Activated CD4-positive, alpha-beta T cell treated with anti-CD3 and anti-CD28 coated beads for 48 hours (primary cell): Measurements from ENCODE around the gene KCNK5.
A peak's percentile ranks its signal among the peaks of the same experiment; 100 is the strongest.

Experiments
- DNase-seq: peaks from one replicate; pipeline ENCODE4 v3.0.0-alpha.2; 2020

Gene KCNK5

DNA sequence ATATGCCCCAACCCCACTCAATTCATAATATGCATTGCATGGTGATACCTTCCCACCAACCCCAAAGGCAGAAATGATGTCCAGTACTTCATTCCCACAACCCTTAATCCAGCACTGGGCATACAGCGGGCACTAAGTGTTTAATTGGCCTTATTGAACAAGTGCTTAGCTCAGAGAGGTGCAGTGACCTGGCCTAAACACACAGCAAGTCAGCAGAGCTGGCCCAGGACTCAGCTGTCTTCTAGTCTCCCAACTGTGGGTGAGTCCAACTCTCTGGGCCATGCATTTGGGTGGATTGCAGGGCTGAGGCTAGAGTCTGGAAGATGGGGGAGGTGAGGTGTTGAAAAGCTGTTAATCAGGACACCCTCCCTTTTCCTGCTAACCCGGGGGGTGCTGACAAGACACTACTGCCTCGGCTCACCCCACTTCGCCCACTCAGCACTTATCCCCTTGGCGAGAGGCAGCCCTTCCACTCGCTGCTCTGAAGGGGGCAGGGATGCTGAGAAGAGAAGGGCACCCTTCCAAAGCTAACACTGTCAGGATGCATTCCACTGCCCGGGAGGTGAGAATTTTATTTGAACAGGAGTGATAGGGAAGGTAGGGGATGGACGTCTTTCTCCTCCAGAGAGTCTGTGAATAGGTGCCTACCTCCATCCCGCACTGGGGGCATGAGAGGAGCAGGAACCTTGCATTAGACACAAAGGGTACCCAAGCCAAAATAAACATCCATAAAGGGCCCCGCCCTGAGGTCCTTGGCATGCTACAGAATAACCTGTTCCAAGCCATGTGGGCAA is 14.2 kb downstream of the KCNK5 start:
- no peak for DNase-seq

DNA sequence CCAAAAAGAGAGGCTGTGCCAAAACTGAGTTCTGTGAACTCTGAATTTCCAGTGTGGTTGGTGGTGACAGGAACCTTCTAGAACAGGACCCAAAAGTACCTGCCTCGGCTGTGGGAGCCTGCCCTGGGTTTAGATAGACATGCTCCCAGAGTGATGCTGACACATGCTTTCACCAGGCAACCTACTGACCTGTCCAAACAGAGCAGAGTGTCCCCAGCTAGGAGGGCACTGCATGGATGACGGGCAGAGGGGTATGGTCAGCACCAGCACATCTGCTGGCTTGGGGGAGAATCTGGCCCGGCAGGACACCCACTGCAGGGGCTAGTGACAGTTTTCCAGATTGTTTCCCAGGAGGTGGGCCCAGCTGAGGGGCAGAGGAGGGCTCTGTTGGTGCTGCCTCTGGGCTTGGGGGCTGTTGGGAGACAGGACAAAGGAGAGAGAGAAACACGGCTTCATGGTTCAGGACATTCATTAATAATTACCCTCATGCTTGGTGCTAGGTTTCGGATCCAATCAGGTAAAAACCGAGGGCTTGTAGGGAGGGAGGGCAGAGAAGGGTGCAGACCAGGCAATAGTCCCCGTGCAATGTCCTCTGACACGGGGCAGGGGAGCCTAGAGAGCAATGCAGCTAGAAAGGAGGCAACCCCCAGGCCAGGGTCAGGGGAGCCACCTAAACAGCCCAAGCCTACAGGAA is 15.0 kb downstream of the KCNK5 start:
- DNase-seq, result no peak

DNA sequence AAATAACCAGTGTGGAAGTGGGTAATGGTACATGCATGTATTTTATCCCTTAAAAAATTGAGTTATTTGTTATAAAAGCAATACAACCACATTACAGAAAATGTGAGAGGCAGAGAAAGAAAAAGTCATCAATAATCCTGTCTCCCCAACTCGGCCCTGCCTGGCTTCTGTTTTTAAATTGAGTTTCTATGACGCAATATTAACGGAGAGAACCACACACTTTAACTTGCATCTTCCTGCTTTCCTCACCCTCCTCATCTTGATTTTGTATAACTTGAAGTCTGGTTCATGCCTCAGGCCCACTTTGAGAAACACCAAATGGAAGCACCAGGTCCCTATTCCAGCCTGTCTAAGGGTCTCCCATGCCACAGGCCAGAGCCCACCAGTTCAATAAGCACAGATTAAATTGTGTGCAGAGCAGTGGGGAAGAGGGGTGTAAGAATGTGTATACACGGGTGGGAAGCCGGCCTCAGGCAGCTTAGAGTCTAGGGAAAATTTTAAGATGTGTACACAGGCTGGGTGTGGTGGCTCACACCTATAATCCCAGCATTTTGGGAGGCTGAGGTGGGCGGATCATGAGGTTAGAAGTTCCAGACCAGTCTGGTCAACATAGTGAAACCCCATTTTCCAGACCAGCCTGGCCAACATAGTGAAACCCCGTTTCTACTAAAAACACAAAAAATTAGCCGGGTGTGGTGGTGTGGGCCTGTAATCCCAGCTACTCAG is 15.9 kb downstream of the KCNK5 start:
- no peak for DNase-seq

DNA sequence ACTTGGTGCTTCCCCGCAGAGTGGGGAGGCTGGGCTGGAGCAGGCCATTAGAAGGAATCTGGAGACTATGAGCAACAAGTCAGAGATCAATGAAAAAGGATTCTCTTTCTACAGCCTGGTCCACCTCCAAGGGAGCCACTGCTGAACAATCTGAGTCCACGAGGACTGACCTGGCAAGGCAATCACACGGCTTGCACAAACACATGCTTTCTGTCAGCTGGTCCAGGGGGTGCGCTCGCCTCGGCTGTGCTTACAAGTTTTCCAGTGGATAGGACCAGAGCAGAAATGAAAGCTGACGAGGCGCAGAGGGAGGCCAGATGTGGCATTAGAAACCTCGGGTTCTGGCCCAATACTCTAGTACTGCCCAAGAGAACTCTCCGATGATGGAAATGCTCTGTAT is 18.1 kb downstream of the KCNK5 start:
- no peak for DNase-seq

DNA sequence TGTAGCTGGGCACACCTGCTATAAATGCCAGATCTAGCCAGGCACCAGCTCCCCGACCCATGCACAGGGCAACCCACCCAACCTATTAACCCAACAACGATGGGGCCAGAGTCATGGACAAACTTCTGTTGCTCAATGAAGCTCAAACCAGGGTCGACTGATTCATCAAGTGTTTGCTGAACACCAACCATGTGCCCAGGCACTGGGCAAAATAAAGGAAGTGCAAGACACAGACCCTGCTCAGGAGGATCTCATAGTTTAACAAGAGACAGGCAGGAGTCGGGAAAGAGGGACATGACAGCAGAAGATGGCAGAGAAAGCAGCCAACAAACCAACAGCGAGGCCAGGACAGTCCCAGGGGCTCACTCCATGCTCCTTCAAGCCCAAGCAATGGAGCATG is 18.8 kb downstream of the KCNK5 start:
- no peak for DNase-seq

DNA sequence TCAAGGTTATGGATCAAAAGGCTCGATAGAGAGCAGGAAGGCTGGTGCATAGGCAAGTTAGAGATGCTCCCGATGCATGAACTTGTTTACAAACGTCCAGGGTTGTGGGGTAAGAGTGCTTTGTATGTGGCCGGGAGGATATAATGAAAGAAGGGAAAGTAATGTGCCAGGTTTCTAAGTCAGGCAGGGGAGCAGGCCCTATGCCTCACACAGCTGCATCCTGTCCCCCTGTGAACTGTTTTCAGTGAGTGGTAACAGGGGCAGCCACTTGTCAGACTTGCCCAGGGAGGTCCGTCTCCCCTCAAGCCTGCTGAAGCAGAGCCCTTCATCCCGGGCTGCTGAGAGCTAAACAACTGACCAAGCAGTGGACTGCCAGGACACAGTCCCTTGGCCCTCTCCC is 19.4 kb downstream of the KCNK5 start:
- DNase-seq, result no peak

DNA sequence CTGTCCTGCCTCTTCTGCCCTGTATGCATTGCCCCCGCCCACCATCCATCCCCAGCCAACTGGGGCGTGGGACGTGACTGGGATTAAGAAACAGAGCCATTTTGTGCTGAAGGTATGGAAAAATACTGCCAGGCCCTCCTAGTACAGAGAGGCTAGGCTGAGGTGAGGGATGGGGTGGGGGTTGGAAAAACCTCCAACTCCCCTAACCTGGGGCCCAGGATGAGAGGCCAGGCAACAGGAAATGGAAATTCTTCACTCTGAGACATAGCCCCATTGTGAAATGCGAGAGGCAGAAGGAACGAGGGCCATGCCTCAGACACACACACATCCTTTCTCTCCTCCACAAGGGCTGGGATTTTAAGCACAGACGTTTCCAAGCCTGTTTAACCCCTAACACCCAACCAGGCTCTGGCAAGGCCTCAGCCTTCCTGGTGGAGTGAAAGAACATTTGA is 19.9 kb downstream of the KCNK5 start:
- peak; percentile 9 for DNase-seq

DNA sequence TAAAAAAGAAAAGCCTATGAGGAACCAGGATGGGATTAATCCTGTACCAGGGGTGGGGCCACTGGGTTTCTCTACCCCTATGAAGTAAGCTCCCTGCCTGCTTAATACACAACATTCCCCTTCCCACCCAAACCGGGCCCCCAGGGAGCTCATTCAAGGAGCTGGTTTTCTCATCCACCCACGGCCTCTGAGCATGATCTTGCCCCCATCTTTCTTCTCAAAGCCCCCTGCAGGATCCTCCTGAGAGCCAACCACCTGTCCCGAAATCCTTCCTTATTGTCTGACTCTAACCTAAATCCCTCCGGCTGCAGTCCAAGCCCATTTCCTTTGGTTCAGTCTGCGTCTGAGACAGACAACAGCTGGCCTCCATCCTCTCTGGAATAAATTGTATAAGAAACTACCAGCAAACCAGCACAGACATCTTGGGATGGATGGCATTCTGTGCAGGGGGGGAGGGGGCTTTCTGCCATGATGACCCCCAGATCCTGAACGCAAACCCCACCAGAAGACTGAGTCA is 21.0 kb downstream of the KCNK5 start:
- no peak for DNase-seq

DNA sequence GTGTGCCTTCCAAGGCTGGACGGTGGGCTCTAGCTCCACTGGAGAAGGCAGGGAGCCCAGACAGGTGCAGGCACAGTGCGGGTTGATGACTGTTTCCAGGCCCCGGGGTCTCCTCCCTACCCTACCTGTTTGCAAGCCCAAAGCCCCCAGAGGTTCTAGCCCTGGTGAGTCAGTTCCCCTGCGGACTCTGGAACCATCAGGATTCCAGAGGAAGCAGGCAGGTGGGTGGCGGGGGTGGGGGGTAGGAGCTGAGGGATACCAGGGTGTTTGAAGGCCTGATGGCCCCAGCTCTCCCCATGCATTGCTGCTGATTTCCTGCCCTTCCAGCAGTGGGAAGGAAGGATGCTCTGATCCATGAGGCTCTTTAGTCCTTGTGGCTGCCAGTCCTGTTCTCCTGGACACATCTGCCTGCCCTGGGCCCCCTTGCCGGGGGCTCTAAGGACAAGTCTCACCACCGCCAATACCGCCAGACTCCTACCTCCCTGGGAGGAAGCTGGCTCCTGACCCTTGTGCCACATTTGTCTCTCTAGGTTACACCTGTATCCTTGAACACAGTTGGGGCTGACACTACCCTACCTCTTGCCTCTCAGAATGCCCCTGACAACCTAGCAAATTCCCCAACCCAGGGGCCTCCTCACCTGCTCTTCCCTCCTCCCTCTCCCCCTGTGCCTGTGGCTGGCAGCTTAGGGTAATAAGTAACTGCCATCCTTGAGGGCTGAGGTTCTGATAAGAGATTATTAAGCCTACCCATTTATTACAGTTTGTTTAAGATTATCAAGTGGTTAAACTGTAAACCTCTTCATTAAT is 21.7 kb downstream of the KCNK5 start:
- no peak for DNase-seq

DNA sequence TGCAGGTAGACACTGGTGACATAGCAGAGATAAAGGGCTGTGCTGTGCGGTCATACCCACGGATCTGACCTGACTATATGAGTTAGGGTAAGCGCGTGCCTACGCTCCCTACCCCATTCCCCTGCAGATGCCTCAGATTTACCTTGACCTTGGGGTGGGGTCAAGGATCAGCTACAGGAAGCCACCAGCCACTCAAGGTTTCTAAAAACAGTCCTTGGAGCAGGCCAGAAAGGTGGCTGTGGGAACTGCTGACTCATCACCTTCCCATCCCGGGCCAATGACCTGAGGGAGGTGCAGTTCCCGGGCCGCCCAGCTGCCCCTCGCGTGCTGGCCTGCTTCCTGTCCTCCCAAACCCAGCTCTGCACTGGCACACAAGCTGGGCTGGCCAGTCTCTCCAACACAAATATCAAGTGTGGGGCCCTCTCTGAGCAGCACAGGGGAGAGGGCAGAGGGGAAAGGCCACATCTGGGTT is 23.0 kb downstream of the KCNK5 start:
- DNase-seq, result no peak

DNA sequence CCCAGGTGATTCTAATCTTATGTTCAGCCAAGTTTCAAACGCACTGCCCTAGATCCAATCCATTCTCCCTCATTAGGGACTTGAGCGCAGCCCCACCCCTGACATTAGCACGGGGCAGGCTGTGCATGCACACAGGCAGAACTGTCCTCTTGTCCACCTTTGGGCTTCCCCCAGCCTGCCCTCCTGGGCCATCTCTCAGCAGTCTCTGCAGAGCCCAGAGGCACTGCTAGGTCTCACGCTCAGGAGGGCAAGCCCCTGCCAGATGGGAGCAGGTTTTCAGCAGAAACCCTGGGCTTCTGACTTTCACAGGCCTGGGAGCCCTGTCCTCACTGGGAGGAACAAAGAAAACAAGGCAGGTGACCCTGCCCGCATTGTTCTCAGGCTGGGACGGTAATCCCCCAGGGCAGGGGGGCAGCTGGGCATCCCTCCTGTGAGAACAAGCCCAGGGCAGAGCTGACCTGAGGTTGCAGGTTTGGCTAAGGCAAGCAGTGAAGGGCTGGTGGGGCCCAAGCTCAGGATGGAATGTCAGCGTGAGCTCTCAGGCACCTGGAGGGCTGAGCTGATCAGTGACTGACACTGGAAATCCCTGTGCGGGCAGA is 24.5 kb downstream of the KCNK5 start:
- DNase-seq, result no peak

DNA sequence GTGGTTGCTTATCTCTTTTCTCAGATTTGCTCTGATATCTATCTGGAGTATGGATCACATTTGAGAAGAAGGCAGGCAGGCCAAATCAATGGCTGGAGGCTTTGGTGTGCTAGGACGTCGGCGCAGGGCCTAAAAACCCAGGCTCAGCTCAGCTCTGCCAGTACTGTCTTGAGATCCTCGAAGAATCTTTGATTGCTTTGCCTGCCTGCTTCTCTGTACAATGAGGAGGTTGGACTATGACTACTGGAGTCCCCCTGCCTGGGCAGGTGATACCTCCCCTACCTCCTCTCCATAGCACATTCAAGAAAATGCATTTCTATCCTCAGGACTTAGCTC is 25.1 kb downstream of the KCNK5 start:
- no peak for DNase-seq

DNA sequence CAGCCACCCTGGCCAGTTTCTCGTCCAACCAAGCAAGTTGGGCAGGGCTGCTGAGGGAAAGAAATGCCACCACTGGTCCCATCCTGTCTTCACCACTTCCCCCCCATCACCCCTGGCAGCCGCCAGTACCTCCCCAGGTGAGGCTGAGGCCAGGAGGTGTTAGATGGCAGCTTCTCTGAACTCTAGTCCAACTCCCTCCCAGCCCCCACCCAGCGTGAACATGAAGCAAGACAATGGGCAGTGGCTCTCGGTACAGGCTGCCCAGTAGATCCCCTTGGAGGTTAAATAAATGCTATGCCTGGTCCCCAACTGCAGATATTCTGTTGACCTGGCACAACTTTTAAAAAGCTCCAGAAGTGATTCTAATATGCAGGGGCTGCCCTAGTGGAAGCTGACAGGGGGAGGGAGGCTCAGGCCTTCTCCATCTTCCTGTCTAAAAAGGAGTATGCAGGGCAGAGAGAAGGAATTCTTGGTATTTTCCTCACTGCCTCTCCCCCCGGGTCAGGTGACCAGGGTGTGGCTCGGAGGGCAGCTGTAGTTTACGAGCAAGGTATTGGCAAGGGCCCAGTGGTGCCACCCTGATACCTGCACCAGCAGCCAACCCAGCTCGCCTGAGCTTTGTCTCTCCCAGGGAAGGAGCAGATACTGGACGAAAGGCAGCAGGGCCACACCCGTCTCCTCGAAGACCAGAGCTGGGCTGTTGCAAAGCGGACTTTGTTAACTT is 25.7 kb downstream of the KCNK5 start:
- DNase-seq, result no peak

DNA sequence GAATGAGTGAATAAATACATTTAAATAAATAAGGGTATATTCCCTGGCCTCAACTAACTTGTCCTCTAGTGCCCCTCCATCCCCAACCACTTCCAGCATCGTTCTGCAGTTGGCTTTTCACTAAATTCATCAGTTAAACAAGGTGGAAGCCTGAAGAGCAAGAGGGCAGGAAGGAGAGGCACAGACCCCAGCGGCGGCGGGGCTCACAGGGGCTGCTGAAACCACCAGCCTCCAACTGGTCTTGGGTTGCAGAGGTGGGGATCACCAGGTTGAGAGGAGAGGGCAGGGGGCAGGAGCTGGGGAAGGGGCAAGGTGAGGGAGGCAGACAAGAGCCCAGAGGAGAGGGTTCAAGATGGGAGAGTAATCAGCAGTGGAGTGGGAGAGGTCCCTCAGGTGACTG is 27.1 kb downstream of the KCNK5 start:
- DNase-seq, result no peak

DNA sequence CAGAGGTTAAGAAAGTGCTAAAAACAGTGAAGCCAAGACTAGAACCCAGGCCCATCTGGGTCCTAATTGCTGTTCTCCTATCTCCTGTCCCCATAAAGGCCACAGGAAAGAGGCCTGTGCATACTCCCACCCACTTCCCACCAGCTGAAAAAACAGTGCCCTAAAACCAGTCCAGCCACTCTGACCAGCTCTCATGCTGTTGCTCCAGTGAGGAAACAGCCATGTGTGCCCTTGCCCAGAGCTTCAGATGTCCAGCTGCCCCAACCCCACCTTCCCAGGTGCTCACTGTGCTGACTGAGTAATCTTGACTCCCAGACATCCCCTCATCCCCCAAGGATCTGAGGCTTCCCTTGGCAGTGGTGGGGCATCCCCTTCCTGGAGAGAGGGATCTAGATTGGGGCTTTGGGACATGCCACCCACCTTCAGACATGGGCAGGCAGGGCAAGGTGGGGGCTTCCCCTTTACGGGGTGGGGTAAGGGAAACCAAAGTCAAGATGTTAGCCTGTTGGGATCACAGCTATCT is 28.7 kb downstream of the KCNK5 start:
- no peak for DNase-seq

DNA sequence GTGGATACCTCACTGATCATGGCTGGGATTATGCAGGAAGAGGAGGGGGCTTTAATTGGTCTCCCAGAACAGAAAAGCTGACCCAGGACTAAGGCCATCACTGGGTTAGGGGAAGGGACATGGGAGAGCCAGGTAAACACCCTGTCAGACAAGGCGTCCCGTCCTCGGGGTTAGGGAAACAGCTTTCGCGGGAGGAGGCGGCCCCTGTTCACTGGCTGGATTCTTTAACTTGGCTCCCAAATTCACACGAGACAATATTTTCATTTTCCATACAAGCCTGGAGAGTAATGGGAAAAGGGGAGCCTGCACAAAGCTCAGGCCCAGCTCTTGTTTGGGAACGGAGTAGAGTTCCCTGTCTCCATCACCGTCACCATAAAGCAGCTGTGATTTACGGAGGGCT is 29.3 kb downstream of the KCNK5 start:
- DNase-seq, result no peak

DNA sequence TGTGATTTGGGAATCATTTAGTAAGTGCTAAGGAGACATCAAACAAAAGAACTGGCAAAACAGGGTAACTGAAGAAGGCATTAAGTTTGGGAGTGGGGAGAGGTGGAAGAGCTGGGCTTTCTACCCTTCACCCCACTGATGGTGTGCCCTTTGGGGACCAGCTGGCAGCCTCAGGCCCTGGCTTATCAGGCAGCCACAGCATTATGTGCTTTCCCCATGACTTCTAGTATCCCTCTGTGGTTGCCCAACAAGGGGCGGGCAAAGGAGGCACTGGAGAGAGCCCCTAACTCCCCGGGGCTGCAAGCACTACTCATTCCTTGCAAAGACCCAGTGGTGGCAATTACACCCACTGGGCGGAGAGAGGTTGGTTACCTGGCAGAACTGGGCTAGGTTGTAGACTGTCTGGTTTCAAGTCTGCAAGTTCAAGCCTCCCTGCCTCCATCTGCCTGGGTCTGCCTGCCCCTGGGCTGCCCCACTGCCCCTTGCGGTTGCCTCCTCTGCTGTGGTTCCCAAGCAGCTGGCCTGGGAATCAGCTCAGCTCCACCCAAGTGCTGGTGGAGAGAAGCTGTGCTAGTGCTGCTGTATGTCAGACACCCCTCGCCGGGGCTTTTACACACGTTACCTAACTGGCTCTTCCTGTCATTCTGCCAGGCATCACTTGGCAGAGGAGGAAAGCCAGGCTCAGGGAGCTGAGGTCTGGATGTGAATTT is 29.9 kb downstream of the KCNK5 start:
- no peak for DNase-seq

DNA sequence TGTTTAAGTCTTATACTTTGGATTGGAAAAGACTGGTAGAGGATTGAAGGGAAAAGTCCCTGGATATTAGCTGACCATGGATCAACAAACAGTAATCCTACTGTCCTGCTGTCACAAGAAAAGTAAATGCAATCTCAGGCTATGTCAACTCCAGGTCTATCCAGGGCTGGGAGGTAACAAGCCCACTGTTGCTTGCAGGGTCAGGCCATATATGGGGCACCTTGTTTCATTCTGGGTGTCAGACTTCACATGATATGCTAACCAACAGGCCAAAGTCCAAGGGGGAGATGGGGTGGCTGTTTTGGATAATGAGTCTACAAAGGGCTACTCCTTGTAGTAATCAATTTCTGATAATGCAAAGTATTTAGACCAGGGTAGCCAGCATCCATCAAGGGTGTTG is 30.7 kb downstream of the KCNK5 start:
- no peak for DNase-seq

DNA sequence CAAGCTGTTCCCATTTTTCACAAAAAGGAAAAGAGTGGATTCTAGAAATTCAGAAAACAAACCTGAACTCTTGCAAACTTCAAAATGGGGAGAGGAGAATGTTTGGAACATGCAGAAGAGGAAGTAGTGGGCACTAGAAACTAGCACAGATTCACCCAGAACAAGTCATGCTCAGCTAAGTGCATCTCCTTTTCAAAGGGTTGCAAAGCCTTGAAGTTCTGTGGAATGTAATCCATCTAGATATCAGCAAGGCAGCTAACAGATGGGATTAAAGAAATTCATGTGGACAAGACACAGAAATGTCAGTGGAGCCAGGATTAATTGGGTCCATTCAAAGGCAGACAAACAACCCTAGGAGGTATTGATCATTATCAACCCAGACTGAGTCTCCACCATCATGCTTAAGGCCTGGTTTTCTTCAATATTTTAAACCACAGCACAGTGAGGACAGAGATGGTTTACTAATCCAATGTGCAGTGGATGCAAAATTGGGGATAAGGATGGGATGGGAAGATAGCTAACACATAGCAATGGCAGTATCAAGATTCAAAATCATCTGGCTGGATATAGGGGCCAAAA is 31.3 kb downstream of the KCNK5 start:
- no peak for DNase-seq

DNA sequence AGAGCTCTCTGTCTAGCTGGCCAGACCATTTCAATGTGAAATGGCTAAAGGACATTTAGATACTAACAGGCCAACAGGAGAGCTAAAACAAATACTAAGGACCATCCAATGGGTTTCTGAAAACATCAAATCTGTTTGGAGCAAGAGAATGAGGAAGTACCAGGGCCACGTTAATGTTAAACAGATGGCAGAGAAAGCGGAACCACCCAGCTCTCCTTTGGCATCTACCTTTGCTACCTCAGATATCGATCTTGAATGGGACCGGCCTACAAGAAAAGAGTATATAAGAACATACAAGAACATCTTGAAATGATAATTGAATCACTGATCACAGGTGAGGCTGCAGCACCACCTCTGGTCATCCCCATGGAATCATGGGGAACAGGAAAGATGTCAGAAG is 31.8 kb downstream of the KCNK5 start:
- DNase-seq, result no peak
